GM21717 (cell line): ENCODE measurements around the gene NSUN4.
"Not testable (repeated sequence)": the region's sequence is repeated elsewhere in the genome, so short reads cannot be mapped to it uniquely, and the experiment has no call there.

ENCODE experiments used
- ATAC-seq: cut with Tn5 transposase; IDR thresholded peaks from one replicate; pipeline ENCODE4 v1.9.1; 2021; ENCODE audit warnings: mild to moderate bottlenecking, moderate library complexity; ENCODE audit not compliant: unreplicated experiment

The NSUN4 gene

DNA sequence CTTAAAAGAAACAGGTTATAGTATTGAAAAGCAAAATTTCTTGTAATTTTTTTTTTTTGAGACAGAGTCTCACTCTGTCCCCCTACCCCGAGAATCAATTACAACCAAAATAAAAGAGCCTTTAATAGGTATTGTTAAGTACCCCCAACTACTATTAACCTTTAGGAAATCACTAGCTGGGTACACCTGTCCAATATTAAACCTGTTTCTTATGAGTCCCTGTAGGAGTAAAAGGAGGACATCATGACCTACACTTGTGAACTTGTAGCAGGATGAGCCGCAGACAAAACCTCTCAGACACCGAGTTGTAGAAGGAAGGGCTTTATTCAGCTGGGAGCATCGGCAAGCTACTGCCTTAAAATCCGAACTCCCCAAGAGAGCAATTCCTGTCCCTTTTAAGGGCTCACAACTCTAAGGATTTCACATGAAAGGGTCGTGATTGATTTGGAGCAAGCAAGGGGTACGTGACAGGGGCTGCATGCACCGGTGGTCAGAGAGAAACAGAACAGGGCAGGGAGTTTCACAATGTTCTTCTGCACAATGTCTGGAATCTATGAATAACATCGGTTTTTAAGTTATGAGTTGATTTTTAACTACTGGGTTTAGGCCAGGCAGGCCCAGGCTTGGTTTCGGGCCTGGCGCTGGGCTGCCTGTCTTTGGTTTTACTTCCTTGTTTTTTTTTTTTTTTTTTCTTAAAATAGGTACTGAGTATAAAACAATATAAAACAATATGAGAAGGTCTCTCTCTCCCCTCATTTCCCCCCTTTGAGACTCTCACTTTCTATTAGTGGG lies 15.1 kb upstream of the NSUN4 start:
- ATAC-seq = not testable (repeated sequence)

DNA sequence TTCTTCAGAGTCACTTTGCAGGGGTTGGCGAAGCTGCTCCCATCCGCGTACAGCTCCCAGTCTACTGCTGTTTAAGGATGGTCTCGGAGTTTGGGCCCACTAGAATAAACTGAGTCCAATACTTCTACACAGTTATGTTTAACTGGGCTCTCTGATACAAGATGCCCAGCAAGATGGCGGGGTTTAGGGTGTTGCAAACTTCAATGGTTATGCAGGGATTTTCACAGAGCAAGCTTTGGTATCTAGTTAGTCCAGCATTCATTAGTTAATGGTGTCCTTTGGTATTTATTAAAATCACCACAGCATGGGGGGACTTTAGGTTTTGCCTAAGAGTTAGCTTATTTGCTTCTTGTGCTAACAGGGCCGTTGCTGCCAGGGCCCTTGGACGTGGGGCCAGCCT lies 12.4 kb upstream of the NSUN4 start:
- ATAC-seq = not testable (repeated sequence)

DNA sequence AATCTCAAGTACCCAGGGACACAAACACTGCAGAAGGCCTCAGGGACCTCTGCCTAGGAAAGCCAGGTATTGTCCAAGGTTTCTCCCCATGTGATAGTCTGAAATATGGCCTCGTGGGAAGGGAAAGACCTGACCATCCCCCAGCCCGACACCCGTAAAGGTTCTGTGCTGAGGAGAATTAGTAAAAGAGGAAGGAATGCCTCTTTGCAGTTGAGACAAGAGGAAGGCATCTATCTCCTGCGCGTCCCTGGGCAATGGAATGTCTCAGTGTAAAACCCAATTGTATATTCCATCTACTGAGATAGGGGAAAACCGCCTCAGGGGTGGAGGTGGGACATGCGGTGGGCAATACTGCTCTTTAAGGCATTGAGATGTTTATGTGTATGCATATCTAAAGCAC lies 10.8 kb upstream of the NSUN4 start:
- not testable (repeated sequence) for ATAC-seq

DNA sequence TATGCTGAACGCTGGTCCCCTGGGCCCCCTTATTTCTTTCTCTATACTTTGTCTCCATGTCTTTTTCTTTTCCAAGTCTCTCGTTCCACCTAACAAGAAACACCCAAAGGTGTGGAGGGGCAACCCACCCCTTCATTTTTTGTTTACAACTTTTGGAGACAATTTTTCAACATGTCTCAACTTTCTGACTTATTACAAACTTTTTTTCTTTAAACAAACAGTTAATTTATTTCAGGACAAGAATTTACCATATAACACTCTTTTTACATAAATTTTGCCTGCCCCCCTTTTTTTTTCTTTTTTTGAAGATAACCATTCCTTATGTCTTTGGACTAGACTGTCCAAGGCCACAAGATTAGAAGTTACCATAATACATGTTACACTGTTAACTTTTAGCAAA lies 10.2 kb upstream of the NSUN4 start:
- not testable (repeated sequence) for ATAC-seq

DNA sequence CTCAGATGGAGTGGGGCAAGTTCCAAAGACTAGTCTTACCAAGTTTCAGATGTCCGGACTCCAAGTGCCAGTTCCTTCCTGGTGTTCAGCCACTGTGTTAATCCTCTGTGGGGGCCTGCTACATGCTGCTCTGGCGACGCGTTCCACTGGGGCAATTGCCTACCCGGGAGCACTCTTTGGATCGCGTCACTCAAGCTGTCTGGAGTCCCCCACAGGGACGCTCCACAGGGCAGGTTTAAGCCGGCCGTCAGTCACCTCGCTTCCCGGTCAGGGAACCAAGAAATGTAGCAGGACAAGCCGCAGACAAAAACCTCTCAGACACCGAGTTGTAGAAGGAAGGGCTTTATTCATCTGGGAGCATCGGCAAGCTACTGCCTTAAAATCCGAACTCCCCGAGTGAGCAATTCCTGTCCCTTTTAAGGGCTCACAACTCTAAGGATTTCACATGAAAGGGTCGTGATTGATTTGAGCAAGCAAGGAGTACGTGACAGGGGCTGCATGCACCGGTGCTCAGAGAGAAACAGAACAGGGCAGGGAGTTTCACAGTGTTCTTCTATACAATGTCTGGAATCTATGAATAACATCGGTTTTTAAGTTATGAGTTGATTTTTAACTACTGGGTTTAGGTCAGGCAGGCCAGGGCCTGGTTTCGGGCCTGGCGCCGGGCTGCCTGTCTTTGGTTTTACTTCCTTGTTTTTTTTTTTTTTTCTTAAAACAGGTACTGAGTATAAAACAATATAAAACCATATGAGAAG lies 8.6 kb upstream of the NSUN4 start:
- peak; percentile 49 for ATAC-seq

DNA sequence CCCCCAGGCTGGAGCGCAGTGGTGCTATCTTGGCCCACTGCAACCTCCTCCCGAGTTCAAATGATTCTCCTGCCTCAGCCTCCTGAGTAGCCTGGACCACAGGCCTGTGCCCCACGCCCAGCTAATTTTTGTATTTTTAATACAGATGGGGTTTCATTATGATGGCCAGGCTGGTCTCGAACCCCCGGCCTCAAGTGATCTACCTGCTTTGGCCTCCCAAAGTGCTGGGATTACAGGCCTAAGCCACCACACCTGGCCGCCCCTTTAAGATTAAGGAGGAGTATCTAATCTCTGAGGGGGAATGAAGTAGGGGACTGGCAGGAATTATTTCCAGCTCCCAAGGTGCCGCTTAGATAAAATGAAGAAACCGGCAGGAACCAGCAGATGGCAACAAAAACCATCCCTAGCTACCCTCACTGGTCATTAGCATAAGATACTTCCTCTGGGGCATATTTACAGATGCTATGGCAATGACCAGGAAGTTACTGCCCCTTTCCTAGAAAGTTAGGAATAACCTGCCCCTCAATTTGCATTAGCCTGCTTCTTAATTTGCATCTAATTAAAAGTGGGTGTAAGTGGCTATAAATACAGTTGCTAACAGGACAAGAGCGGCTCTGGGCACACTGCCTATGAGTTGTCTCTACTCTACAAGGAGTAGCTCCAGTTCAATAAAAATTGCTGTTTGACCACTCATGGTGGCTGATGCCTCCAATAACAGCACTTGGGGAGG lies 7.1 kb upstream of the NSUN4 start:
- peak; percentile 61 for ATAC-seq

DNA sequence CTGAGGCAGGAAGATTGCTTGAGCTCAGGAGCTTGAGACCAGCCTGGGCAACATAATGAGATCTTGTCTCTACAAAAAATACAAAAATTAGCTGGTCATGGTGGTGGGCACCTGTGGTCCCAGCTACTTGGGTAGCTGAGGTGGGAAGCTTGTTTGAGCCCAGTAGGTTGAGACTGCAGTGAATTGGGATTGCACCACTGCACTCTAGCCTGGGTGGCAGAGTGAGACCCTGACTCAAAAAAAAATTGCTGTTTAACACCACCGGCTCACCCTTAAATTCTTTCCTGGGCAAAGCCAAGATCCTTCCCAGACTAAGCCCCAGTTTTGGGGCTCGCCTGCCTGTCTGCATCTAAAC lies 6.6 kb upstream of the NSUN4 start:
- peak; percentile 9 for ATAC-seq

DNA sequence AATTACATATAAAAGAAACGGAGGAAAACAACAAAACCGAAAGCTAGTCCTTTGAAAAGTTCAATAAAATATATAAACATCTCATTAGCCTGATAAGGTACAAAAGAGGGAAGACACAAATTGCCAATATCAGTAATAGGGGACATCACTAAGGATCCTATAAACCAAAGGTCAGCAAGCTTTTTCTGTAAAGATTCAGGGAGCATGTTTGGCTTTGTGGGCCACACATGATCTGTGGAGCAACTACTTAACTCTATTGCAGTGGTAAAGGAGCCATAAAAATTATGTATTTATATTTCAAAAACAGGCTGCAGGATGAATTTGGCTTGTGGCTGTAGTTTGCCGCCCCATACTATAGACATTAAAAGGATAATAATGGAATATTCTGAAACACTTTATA lies 5.5 kb upstream of the NSUN4 start:
- ATAC-seq = no peak

DNA sequence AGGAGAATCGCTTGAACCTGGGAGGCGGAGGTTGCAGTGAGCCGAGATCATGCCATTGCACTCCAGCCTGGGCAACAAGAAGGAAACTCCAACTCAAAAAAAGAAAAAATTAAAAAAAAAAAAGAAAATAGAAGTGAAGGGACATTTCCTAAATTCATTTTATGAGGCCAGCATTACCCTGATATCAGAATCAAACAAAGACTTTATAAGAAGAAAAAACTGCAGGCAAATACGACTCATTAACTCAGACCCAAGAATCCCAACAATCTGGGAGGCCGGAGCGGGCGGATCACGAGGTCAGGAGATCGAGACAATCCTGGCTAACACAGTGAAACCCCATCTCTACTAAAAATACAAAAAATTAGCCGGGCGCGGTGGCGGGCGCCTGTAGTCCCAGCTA lies 3.2 kb upstream of the NSUN4 start:
- ATAC-seq = not testable (repeated sequence)

DNA sequence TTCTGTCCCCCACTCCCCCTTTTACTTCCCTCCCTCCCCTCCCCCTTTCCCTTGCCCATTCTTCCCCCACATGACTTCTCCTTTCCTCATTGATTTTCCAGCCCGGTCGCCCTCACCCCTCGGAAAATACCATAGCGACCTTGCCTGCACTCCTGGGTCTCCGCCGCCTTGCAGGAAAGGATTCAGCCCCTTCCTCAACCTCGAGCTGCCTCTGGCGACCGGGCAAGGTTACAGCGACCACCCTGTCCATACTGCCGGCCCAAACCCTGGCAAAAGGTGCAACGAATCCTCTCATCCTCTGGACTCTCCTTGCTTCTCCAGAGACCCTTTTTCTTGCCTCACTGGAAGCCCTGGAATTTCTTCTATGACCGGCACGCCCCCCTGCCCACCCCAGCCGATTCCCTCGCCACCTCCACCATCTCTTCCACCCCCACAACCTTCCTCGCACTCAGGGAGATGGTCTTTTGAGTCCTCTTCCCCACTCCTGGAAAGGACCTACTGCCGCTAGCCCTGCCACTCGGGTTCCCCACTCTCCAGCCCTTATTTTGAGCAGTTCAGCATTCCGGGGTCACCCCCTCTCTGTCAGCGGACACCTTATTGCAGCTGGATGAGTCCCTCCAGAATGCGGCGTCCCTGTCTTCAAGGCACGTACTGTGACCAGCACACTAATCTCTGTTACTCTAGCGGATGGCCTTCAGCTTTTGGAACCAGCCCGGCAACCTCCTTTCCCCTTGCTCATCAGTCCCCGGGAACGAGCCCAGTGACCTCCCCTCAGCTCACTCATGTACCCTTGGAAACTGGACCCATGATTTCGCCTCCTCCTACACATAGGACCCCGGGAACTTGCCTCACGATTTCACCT lies 846 bp downstream of the NSUN4 start:
- no peak for ATAC-seq

DNA sequence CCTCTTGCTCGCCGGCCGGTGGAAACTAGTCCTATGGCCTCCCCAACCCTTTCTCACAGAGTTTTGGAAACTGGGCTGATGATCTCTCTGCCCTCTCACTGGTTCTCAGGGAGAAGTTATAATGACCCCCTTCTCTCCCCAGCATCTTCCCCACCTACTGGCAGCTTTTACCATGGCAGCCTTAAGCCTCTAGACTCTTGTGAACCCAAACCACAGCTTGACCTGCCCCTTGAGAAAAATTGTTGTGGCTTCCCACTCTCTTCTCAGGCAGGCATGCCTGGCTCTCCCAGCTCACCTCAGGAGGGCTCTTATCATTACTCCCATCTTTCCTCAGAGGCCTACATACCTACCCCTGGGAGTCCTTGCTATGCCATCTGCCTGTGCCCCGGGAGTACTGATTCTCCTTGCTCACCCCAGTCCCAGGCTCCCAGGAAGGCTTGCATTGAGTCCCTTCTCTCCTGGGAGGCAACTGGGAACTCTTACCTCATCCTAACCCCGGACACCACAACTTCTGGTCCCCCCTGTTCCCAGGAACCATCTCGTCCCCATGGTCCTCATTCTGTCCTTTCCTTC lies 1.6 kb downstream of the NSUN4 start:
- no peak for ATAC-seq

DNA sequence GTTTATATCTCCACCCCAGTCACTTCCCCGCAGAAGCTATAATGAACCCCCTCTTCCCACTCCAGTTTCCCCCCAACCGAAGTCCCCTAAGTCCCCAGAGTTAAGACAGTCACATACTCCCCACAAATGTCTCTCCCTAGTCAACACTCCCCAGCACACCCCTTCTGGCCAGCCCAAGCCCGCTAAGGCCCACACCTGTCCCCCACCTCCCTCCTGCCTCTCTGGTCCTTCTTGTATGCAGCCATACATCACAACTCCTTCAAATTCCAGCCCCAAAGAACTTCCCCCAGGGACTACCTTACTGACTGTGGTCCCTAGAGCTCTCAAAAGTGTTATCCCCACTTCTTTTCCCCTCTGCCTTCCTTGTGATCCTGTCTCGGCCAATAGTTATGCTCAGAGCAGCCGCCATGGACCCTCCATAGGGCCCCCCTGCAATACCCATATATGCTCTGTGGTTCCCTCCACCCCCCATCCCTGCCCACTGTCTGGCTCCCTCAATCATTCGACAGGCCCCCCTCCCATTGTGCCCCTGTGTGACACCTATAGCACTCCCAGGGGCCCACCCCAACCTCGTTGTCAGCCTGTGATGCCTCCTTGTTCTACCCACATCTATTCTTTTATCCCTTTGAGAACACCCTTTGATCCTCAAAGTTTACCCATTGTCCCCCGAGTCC lies 2.2 kb downstream of the NSUN4 start:
- ATAC-seq = no peak

DNA sequence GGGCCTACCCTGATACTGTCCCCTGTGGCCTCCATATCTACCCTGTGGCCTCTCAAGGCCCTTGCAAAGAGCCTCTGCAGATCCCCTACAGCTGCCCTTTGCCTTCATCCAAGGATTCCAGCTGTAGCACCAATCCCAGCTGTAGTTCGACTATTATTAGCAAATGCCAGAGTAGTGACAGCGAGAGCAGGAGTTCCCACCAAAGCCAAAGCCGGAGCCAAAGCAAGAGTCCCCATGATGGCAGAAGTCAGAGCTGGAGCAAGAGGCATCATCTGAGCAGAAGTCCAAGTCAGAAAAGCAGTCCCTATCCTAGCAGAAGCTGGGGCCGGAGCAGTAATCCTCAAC lies 2.7 kb downstream of the NSUN4 start:
- no peak for ATAC-seq

DNA sequence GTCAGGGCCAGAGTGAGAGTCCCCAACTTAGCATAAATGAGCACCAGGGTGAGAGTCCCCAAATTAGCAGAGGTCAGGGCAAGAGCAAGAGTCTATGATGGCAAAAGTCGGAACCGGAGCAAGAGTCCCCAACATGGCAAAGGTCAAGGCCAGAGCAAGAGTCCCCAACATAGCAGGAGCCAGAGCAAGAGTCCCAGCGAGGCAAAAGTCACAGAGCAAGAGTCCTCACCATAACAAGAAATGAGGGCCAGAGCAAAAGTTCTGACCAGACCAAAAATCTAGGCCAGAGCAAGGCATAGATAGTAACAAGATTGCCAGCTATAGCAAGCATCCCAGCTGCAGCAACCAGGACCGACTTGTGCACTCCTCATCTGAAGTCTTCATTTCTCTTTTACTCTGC lies 3.1 kb downstream of the NSUN4 start:
- no peak for ATAC-seq

DNA sequence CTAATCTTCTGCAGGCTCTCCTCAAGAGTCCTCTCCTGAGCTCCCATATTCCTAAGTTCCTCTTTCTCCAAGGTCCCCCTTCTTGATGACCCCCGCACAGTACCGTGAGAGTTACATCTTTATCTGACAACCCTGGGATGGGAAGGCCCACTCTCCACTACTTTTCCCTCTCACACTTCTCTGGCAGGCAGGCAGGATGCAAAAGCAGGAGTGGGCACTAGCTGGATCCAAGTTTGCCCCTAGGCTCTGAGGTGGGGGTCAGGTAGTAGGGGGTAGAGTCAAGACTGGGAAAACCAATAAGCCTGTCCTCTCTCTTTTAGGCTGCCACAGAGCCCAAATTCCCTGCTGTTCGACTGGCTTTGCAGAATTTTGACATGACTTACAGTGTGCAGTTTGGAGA lies 3.9 kb downstream of the NSUN4 start:
- ATAC-seq = no peak

DNA sequence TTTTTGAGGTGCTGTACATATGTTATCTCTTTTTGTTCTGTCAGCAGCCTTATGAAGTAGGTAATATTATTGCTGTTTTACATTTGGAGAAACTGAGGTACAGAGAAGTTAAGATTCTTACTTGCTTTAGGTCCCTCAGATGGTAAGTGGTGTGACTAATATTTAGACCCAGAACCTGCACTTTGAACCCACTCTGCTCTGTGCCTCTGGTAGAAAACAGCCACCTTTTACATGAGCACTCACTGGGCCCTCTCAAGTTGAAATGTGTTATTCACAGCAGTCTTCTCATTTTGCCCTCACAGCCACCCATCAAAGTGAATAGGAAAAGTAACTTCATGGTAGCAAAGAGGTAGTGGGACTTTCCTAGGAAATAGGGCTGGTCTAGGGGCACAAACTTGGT lies 4.7 kb downstream of the NSUN4 start:
- ATAC-seq = no peak

DNA sequence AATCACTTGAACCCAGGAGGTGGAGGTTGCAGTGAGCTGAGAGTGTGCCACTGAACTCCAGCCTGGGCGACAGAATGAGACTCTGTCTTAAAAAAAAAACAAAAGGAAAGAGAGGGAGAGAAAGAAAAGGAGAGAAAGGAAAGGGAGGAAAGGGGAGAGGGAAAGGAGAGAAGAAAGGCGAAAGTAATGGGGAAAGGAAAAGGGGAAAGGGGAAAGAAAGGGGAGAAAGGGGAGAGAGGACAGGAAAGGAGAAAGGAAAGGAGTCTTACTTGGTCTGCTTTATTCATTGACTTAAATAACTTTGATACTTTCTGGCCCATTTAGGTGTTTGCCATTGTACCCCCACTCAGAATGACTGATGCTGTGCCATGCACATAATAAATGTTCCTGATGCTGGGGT lies 11.8 kb downstream of the NSUN4 start:
- no peak for ATAC-seq

DNA sequence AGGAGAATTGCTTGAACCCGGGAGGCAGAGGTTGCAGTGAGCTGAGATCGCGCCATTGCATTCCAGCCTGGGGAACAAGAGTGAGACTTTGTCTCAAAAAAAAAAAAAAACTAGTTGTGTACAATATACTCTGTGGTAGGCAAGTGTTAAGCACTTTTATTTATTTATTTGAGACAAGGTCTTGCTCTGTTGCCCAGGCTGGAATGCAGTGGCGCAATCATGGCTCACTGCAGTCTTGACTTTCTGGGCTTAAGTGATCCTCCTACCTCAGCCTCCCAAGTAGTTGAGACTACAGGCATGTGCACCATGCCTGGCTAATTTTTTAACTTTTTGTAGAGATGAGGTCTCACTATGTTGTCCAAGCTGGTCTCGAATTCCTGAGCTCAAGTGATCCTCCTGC lies 15.3 kb downstream of the NSUN4 start:
- not testable (repeated sequence) for ATAC-seq

DNA sequence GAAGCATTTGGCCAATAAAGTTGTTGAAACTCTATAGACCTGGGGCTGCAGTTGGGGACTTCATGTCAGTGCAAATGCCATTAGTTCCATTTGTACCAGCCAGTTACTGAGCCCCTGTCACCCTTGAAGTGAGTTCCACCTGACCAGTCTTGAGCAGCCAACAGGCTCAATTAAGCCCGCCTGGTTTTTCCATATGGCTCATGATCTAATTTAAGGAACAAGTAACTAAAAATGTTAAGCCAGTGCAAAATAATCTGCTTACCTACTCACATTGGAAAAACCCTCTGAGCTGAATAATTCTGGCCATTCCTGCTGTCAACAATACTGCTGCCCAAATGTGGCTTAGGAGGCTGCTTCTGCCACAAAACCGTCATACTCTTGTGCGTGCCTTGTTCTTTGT lies 21.6 kb downstream of the NSUN4 start:
- ATAC-seq = no peak

DNA sequence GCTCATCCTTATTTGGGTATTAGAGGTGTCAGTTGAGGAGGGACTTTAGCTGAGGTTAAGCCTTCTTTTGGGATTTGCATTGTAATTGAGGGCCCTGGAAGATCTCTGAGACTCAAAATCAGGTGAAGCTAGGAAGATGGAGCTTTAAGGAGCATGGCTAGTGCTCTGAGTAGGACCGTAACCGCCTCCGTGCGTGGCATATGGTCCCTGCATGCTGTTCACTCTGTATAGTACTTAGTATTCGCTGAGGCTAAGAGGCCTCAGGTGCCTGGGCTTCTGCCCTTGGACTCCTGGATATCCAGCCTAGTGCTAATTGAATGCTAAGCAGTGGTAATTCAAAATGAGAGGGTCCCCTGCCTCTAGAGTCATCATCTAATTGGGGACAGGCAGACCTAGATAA lies 22.5 kb downstream of the NSUN4 start:
- no peak for ATAC-seq
